Keratinocyte (primary cell): ENCODE results near the gene SLC39A10. TPM values are rescaled to one million over a fixed set of nuclear protein-coding genes. Genes with fewer than 3 reads are reported as not detected.

ENCODE experiments used
- DNase-seq: peaks from one replicate; pipeline ENCODE4 v3.0.0-alpha.2; 2011; ENCODE audit warnings: low read depth, missing footprints, low spot score
- FAIRE-seq: peaks from 2 replicates; lab custom pipeline; 2011; peaks lifted over from hg19 to GRCh38; lab: Jason Lieb, UNC
- H2AFZ ChIP-seq: 2 replicates; pipeline ENCODE4 v1.6.0; 2012; ENCODE audit warnings: low read length, control low read depth, inconsistent platforms; ENCODE audit not compliant: control insufficient read depth
- H3K27ac ChIP-seq: 2 replicates; pipeline ENCODE4 v1.5.1; 2011; ENCODE audit warnings: low read length; ENCODE audit not compliant: control insufficient read depth, insufficient read depth
- H3K27me3 ChIP-seq: 3 replicates; pipeline ENCODE4 v1.6.0; 2011; ENCODE audit warnings: low read length; ENCODE audit not compliant: control insufficient read depth, insufficient read depth; ENCODE audit errors: extremely low read depth
- H3K36me3 ChIP-seq, 2 experiments: 2 replicates in 1 of 2; 3 replicates in 1 of 2; pipeline ENCODE4 v1.5.1; 2011; ENCODE audit warnings: low read length in 2 of 2, mild to moderate bottlenecking in 1 of 2; ENCODE audit not compliant: control insufficient read depth in 2 of 2, insufficient read depth in 2 of 2; ENCODE audit errors: extremely low read depth in 1 of 2
- H3K4me1 ChIP-seq: 3 replicates; pipeline ENCODE4 v1.5.1; 2011; ENCODE audit warnings: low read length; ENCODE audit not compliant: control insufficient read depth, insufficient read depth; ENCODE audit errors: extremely low read depth
- H3K4me2 ChIP-seq: 3 replicates; pipeline ENCODE4 v1.6.0; 2011; ENCODE audit warnings: low read depth, low read length; ENCODE audit not compliant: control insufficient read depth, insufficient read depth; ENCODE audit errors: extremely low read depth
- H3K4me3 ChIP-seq, 3 experiments: fragments of 200-600 bp in 1 of 3; sonication (generic) in 1 of 3; 2 replicates in 2 of 3; 3 replicates in 1 of 3; pipeline ENCODE4 v1.5.1; 2011 to 2016; ENCODE audit warnings: low read length in 3 of 3, mild to moderate bottlenecking in 3 of 3, control low read depth in 2 of 3, inconsistent platforms in 1 of 3, low read depth in 1 of 3, mixed read lengths in 1 of 3, mixed run types in 1 of 3, moderate library complexity in 1 of 3; ENCODE audit not compliant: control insufficient read depth in 2 of 3, insufficient read depth in 2 of 3; ENCODE audit errors: extremely low read depth in 1 of 3
- H3K79me2 ChIP-seq: 2 replicates; pipeline ENCODE4 v1.6.0; 2012; ENCODE audit warnings: low read length; ENCODE audit not compliant: control insufficient read depth, insufficient read depth
- H3K9ac ChIP-seq: 3 replicates; pipeline ENCODE4 v1.6.0; 2011; ENCODE audit warnings: low read length; ENCODE audit not compliant: control insufficient read depth, insufficient read depth; ENCODE audit errors: extremely low read depth
- H3K9me1 ChIP-seq: 3 replicates; pipeline ENCODE4 v1.6.0; 2011; ENCODE audit warnings: low read length; ENCODE audit not compliant: control insufficient read depth, insufficient read depth; ENCODE audit errors: extremely low read depth
- H3K9me3 ChIP-seq: 2 replicates; pipeline ENCODE4 v1.5.1; 2012; ENCODE audit warnings: low read depth, low read length; ENCODE audit not compliant: control insufficient read depth
- H4K20me1 ChIP-seq: 3 replicates; pipeline ENCODE4 v1.6.0; 2011; ENCODE audit warnings: low read length; ENCODE audit not compliant: control insufficient read depth, insufficient read depth; ENCODE audit errors: extremely low read depth
- EZH2 ChIP-seq: IDR thresholded peaks from one replicate; pipeline ENCODE4 v1.6.1; 2012; ENCODE audit warnings: inconsistent platforms, mild to moderate bottlenecking, low read length, moderate library complexity
- dilution Hi-C: fragments of 300-500 bp; cut with MboI; formaldehyde crosslinking; loops from one replicate; pipeline ENCODE4 v1.7.0; 2020; ENCODE audit warnings: low sequenced_read_pairs; ENCODE audit not compliant: extremely low pct_ligation_motif_present
- polyA minus RNA-seq, 3 experiments: library from RNA; depleted of rRNA, polyadenylated mRNA; stranded (reverse); fragments of >200 nt; gene quantifications; 1 replicate in 1 of 3; 2 replicates in 1 of 3; 3 replicates in 1 of 3; pipeline ENCODE4 v1.2.3, GENCODE V29; 2011
- polyA plus RNA-seq, 5 experiments: library from polyadenylated mRNA; depleted of rRNA in 3 of 5; stranded (reverse) in 3 of 5; stranded (forward) in 1 of 5; unstranded in 1 of 5; fragments of >200 nt; gene quantifications; 1 replicate in 1 of 5; 2 replicates in 3 of 5; 3 replicates in 1 of 5; pipeline versions ENCODE4 v1.2.1 to v1.2.3, GENCODE V29; 2011 to 2012; ENCODE audit warnings: missing spikeins in 2 of 5, low read depth in 1 of 5, low replicate concordance in 1 of 5
- TF ChIP-seq, protein P1 (sequence below), 3 experiments: IDR thresholded peaks in 1 of 3; conservative IDR thresholded peaks in 1 of 3; optimal IDR thresholded peaks in 1 of 3; 2 replicates in 2 of 3; 3 replicates in 1 of 3; pipeline versions ENCODE3 to v1.5.1; 2011; ENCODE audit warnings: low read length in 3 of 3, mild to moderate bottlenecking in 3 of 3, moderate library complexity in 2 of 3, control low read depth in 1 of 3, inconsistent platforms in 1 of 3; ENCODE audit not compliant: insufficient read depth in 2 of 3; ENCODE audit errors: extremely low read depth in 1 of 3

Gene SLC39A10
- polyA plus RNA-seq (14.6 to 19.4 TPM (median 14.9 TPM) in 3 replicates), polyA minus RNA-seq (13.8 to 67.8 TPM (median 36.9 TPM) in 3 replicates)
- 9.3 TPM for polyA plus RNA-seq (2011; ENCODE audit: low read depth)
- 2.9 and 6.6 TPM in 2 replicates for polyA plus RNA-seq (2011; cell fraction: cytosol; rRNA removed)
- 31.2 and 33.4 TPM in 2 replicates for polyA plus RNA-seq (2011; cell fraction: nucleus; rRNA removed)
- 6.8 and 13.7 TPM in 2 replicates for polyA plus RNA-seq (2012; ENCODE audit: low replicate concordance)
- polyA minus RNA-seq (2011; cell fraction: cytosol; rRNA and poly(A)+ RNA removed) = 15.9 TPM
- polyA minus RNA-seq (2011; cell fraction: nucleus; rRNA and poly(A)+ RNA removed) = 49.1 and 98.7 TPM in 2 replicates

DNA sequence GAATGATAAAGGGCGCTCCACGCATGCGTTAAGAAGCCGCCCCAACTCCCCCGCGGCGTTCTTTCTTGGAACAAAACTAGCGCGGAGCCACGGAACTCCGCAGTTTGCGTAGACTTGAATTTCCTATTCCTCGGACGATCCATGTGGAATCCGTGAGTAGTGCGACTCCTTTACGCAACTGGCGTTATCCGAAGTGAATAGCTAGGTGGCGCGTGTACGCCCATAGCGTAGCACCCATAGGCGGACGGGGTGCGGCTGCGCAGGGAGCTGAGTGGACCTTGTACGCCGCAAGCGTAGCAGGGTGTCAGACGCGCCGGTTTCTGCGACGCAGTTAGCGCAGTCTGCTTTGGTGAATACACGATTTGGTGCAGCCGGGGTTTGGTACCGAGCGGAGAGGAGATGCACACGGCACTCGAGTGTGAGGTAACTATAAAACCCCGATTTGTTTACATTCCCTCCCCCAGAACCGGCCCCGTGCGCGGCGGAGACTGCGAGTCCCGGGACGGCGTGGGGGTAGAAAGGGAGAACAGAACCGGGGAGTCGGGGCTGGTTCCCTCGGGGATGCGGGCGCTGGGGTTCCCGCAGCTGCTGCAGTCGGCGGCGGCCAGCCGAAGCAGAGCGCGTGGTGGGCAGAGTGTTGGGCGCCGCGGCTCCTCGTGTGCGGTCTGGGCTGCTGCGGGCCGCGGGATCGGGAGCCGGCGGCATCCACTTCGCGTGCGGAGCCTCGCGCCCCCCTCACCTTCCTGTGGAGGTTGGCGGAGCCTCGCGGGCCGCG lies at the start of gene SLC39A10:
SLC39A10 (plus strand) TSS at position 368 of the 775 bp plus-strand sequence. CDS start 22,817 bp downstream, outside the sequence.
- H3K36me3 ChIP-seq = no peaks in the 10 kb centered on the region
- FAIRE-seq (no peak), DNase-seq (peak; percentile 80)
- H2AFZ ChIP-seq = peak within 1 kb of the TSS; percentile 64
- H3K27me3 ChIP-seq = no peaks in the 10 kb centered on the region
- H3K9me1 ChIP-seq = no peaks in the 10 kb centered on the region
- no peak for TF ChIP-seq EZH2
- TF ChIP-seq, protein P1, sequence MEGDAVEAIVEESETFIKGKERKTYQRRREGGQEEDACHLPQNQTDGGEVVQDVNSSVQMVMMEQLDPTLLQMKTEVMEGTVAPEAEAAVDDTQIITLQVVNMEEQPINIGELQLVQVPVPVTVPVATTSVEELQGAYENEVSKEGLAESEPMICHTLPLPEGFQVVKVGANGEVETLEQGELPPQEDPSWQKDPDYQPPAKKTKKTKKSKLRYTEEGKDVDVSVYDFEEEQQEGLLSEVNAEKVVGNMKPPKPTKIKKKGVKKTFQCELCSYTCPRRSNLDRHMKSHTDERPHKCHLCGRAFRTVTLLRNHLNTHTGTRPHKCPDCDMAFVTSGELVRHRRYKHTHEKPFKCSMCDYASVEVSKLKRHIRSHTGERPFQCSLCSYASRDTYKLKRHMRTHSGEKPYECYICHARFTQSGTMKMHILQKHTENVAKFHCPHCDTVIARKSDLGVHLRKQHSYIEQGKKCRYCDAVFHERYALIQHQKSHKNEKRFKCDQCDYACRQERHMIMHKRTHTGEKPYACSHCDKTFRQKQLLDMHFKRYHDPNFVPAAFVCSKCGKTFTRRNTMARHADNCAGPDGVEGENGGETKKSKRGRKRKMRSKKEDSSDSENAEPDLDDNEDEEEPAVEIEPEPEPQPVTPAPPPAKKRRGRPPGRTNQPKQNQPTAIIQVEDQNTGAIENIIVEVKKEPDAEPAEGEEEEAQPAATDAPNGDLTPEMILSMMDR (optimal IDR thresholded peaks at IDR 0.05 in 1 of 3, IDR thresholded peaks at IDR 0.05 in 1 of 3, conservative IDR thresholded peaks at IDR 0.05 in 1 of 3; ENCODE audit: extremely low read depth in 1 of 3, insufficient read depth in 2 of 3, low read length in 3 of 3) = peak in 1 of 3 experiments; percentile 35
- peak within 1 kb of the TSS; percentile 89 for H3K4me2 ChIP-seq
- H4K20me1 ChIP-seq = peaks cover 3% of the 10 kb centered on the region
- H3K4me3 ChIP-seq = peak within 1 kb of the TSS; percentile 70 to 82 (median 81)
- H3K9ac ChIP-seq = peak within 1 kb of the TSS; percentile 97
- peaks cover 32% of the 10 kb centered on the region for H3K4me1 ChIP-seq
- no peaks in the 10 kb centered on the region for H3K9me3 ChIP-seq
- H3K27ac ChIP-seq = peak within 1 kb of the TSS; percentile 96
- dilution Hi-C loops = no loop called here
- H3K79me2 ChIP-seq = peaks cover 32% of the 10 kb centered on the region

- Histone ChIP-seq H3K79me2 (no peaks in the 10 kb centered on the region), H3K9me1 (no peaks in the 10 kb centered on the region), H3K9ac (no peak overlapping the region), H3K27ac (no peak overlapping the region), H3K36me3 (no peaks in the 10 kb centered on the region), H3K9me3 (no peaks in the 10 kb centered on the region), H3K4me2 (no peak overlapping the region), H2AFZ (no peak overlapping the region), H3K27me3 (no peaks in the 10 kb centered on the region), H4K20me1 (no peaks in the 10 kb centered on the region), H3K4me3 (no peak overlapping the region), H3K4me1 (peaks cover 12% of the 10 kb centered on the region)
- TF ChIP-seq EZH2 = no peak
- TF ChIP-seq, protein P1 (optimal IDR thresholded peaks at IDR 0.05 in 1 of 3, IDR thresholded peaks at IDR 0.05 in 1 of 3, conservative IDR thresholded peaks at IDR 0.05 in 1 of 3; ENCODE audit: extremely low read depth in 1 of 3, insufficient read depth in 2 of 3, low read length in 3 of 3) = no peak
- dilution Hi-C loops = no loop called here
- FAIRE-seq (no peak), DNase-seq (no peak)
Observed at GRCh38 chr2:195608768-195609454, 48.1 kb upstream of the SLC39A10 start.
